ENCODE measurements around the gene NEK10.

DNA sequence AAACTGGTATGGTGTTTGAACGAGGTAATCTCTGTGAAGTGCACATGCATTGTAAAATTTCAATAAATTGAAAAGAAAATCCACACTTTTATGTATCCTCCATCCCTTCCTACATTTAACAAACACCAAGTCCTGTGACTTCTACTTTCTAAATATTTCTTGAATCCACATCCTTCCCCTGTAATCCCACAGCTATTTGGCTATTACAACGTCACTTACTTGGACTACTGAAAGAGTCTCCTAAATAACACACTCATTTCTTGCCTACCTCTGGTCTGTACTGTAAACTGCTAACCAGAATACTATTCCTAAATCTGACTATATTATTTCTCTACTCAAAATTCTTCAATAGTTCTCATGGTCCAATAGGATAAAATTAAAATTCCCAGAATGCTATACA, 176.1 kb downstream of the NEK10 start:
- TF ChIP-seq POLR2A (IDR thresholded peaks at IDR 0.05) = no peak
- TF ChIP-seq, protein P1, sequence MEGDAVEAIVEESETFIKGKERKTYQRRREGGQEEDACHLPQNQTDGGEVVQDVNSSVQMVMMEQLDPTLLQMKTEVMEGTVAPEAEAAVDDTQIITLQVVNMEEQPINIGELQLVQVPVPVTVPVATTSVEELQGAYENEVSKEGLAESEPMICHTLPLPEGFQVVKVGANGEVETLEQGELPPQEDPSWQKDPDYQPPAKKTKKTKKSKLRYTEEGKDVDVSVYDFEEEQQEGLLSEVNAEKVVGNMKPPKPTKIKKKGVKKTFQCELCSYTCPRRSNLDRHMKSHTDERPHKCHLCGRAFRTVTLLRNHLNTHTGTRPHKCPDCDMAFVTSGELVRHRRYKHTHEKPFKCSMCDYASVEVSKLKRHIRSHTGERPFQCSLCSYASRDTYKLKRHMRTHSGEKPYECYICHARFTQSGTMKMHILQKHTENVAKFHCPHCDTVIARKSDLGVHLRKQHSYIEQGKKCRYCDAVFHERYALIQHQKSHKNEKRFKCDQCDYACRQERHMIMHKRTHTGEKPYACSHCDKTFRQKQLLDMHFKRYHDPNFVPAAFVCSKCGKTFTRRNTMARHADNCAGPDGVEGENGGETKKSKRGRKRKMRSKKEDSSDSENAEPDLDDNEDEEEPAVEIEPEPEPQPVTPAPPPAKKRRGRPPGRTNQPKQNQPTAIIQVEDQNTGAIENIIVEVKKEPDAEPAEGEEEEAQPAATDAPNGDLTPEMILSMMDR (IDR thresholded peaks at IDR 0.05) = no peak
